Neuron (in vitro differentiated cells): Measurements from ENCODE around the gene SYMPK.
A peak's percentile ranks its signal among the peaks of the same experiment; 100 is the strongest.

ENCODE experiments used
- H2AFZ ChIP-seq: one replicate; pipeline ENCODE4 v1.6.1; 2013; ENCODE audit warnings: low read depth, mild to moderate bottlenecking, inconsistent platforms, low read length, moderate library complexity
- H3K27me3 ChIP-seq: one replicate; pipeline ENCODE4 v1.6.1; 2013; ENCODE audit warnings: low read length; ENCODE audit not compliant: insufficient read depth
- H3K36me3 ChIP-seq: one replicate; pipeline ENCODE4 v1.6.1; 2013; ENCODE audit warnings: low read length; ENCODE audit not compliant: insufficient read depth
- H3K4me1 ChIP-seq: one replicate; pipeline ENCODE4 v1.6.1; 2013; ENCODE audit warnings: low read length; ENCODE audit not compliant: insufficient read depth
- H3K4me3 ChIP-seq: 2 replicates; pipeline ENCODE4 v1.5.1; 2013; ENCODE audit warnings: mild to moderate bottlenecking, low read length, moderate library complexity
- H3K9me3 ChIP-seq: one replicate; pipeline ENCODE4 v1.6.1; 2013; ENCODE audit warnings: low read length

Gene SYMPK

DNA sequence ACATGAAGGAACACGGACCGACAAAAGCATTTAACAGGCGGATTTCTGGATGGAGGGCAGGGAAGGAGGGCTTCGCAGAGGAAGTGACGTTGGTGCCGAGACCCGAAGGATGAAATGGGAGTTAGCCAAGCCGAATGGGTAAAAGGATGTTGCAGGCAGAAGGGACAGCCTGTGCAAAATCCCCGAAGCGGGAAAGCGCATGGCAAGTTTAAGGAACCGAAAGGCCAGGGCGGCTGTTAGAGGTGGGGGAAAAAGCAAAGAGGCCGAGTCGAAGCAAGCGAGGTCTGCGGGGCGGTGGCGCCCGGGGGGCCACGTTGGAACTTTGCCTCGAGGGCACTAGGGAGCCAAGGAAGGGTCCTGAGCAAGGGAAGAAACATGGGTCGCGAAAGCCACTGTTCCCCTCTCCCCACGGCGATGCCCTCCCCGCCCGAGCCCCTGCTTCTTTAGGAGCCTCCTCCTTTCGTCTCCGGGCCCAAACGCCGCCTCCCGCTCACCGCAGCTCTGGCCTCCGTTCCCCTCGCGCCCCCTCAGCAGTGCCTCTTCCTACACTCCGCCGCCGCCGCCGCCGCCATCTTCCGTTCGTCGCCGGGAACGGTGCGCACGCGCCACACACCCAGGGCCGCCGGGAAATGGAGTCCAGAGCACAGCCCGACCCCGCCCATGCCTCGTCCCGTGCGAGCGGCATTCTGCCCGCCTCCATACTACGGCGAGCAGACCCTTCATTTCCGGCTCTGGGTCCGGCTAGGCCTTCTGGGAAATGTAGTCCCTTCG lies at the start of gene SYMPK:
Gene SYMPK, minus strand, starts transcription at position 584 of the 771 bp plus-strand sequence. CDS start 8,652 bp downstream, outside the sequence.
- H3K4me3 ChIP-seq, result peak within 1 kb of the TSS; percentile 69
- H3K4me1 ChIP-seq, result peaks cover 5% of the 10 kb centered on the region
- peak within 1 kb of the TSS; percentile 58 for H2AFZ ChIP-seq
- H3K36me3 ChIP-seq, result peaks cover 20% of the 10 kb centered on the region
- H3K27me3 ChIP-seq, result peaks cover 27% of the 10 kb centered on the region
- H3K9me3 ChIP-seq, result no peaks in the 10 kb centered on the region

DNA sequence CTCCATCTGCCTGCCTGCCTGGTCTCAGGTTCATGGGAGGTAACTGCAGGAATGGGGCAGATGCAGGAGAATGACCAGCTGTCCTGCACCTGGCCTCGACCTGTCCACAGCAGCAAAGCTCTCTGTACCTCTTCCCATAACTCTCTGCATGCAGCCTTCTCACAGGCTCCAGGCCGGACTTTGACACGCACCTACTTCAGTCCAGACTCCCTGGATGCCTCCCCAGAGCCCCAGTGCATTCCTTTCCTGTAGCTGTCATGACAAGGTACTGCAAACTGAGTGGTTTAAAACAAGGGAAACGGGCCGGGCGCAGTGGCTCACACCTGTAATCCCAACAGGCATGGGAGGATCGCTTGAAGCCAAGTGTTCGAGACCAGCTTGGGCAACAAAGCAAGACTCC lies 48.3 kb upstream of the SYMPK start:
- Histone ChIP-seq H3K4me1 (no peaks in the 10 kb centered on the region), H3K36me3 (no peaks in the 10 kb centered on the region), H3K27me3 (no peaks in the 10 kb centered on the region), H2AFZ (no peak overlapping the region), H3K4me3 (no peak overlapping the region), H3K9me3 (no peaks in the 10 kb centered on the region)

DNA sequence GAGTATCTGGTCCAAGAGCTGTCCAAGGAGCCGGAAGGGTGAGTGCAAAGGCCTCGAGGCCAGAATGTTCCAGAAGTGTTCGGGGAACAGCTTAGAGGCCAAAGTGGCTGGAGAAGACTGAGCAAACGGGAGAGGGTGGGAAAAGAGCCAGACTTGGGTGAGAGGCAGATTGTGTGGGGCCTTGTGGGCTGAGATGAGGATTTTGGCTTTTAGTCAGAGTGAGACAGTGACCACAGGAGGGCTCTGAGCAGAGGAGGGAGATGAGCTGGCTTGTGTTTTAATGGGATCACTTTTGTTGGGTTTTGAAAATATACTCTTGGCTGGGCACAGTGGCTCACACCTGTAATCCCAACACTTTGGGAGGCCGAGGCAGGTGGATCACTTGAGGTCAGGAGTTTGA lies 46.0 kb upstream of the SYMPK start:
- H3K4me1 ChIP-seq, result no peaks in the 10 kb centered on the region
- H3K4me3 ChIP-seq, result no peak overlapping the region
- H3K27me3 ChIP-seq, result no peaks in the 10 kb centered on the region
- no peak overlapping the region for H2AFZ ChIP-seq
- H3K9me3 ChIP-seq, result no peaks in the 10 kb centered on the region
- no peaks in the 10 kb centered on the region for H3K36me3 ChIP-seq

GRCh38 chr19:45906221-45906620 lies 43.3 kb upstream of the SYMPK start:
- no peak overlapping the region for H3K4me3 ChIP-seq
- H3K27me3 ChIP-seq, result no peaks in the 10 kb centered on the region
- peaks cover 7% of the 10 kb centered on the region for H3K4me1 ChIP-seq
- H2AFZ ChIP-seq, result no peak overlapping the region
- H3K9me3 ChIP-seq, result no peaks in the 10 kb centered on the region
- no peaks in the 10 kb centered on the region for H3K36me3 ChIP-seq

DNA sequence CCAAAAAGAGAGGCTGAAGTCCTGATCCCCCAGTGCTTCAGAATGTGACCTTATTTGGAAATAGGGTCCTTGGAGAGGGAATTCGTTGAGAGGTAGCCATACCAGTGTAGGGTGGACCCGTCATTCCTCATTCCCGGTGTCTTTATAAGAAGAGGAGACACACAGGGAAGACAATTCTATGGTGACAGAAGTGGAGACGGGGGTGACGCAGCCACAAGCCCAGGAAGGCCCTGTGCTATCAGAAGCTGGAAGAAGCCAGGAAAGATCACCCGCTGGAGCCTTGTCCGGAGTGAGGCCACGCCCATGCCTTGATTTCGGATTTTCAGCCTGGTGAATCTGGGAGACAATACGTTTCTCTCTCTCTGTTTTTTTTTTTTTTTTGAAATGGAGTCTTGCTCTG lies 42.1 kb upstream of the SYMPK start:
- Histone ChIP-seq H3K4me1 (peaks cover 12% of the 10 kb centered on the region), H3K36me3 (peaks cover 3% of the 10 kb centered on the region), H3K4me3 (no peak overlapping the region), H3K27me3 (no peaks in the 10 kb centered on the region), H3K9me3 (no peaks in the 10 kb centered on the region), H2AFZ (no peak overlapping the region)

DNA sequence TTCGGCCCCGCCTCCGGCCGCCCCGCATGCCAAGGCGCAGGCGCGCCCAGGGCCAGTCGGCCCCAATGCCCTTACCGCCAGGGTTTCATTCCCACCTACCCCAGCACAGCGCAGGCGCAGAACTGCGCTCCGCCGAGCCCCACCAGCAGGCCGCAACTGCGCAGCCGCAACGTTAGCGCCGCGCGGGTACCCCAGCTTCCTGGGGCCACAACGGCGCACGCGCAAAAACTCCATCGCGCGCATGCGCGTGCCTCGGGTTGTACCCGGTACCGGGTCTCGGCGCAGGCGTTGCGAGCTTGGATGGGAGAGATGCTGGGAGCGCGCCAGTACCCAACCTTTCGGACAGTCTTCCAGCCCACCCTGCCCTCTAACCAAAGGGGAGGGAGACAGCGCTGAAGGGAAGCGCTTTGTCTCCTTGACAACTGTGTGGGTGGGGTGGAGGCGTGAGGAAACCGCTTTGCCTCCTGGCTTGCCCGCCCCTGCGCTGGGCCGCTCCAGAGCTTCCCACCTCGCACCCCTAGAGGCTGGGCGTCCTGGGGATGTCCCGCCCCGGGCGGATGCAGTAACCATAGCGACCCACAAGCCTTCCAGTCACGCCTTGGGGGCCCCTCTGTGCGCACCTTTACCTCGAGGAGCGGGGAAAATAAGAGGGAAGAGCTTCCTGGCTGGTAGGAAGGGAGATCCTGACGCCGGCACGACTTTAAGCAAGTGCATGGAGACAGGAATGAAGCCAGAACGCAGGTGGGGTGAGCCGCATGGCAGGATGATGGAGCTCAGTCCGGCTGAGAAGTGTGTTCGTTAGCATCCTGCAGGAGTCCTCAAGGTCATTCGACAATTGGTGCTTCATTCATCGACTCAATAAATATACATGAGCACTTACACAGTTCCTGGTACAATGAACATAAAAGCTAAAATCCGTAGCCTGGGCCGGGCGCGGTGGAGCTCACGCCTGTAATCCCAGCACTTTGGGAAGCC lies 40.0 kb upstream of the SYMPK start:
- peaks cover 11% of the 10 kb centered on the region for H3K36me3 ChIP-seq
- no peaks in the 10 kb centered on the region for H3K27me3 ChIP-seq
- no peaks in the 10 kb centered on the region for H3K9me3 ChIP-seq
- peaks cover 12% of the 10 kb centered on the region for H3K4me1 ChIP-seq
- peak overlapping the region; percentile 30 for H2AFZ ChIP-seq
- peak overlapping the region; percentile 90 for H3K4me3 ChIP-seq

DNA sequence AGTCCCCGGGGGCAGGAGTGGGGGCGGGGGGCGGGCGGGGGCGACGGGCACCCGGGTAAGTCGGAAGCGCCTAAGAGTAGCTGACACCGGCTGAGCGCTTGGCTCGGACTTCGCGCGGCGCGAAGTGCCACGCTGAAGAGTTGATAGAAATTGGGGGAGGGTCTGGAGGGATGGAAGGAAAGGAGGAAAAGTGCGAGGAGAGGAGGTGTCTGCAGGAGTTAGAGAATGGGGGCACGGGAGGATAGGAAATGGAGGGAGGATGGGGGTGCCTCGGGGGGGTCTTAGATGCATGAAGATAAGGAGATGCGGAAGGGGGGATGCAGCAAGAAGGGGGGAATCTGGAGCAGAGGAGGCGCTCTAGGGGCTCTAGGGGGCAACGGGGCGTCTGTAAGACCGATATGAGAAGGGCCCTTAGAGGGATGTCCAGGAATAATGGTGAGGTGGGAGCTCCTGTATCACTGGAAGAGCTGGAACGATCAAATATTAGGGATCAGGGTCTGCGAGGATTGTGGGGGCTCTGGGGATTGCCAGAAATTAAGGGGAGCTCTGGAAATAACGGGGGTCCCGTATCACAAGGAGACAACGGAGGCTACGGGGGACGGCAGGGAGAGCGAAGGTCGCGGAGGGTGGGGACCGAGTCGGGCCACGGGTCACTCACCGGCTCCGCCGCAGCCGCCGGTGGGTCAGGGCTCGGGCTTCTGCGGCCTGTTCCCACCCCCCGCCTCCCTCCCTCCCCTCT lies 39.1 kb upstream of the SYMPK start, which contains the start of gene MYPOP:
Gene MYPOP, minus strand, starts transcription at position 702 of the 739 bp plus-strand sequence. CDS start 840 bp downstream, outside the sequence.
- H3K9me3 ChIP-seq, result no peaks in the 10 kb centered on the region
- H3K4me3 ChIP-seq, result peak within 1 kb of the TSS; percentile 90
- peak within 1 kb of the TSS; percentile 57 for H2AFZ ChIP-seq
- H3K27me3 ChIP-seq, result no peaks in the 10 kb centered on the region
- peaks cover 16% of the 10 kb centered on the region for H3K36me3 ChIP-seq
- peaks cover 12% of the 10 kb centered on the region for H3K4me1 ChIP-seq

GRCh38 chr19:45901432-45901911 lies 38.5 kb upstream of the SYMPK start:
- H3K27me3 ChIP-seq, result no peaks in the 10 kb centered on the region
- peak overlapping the region; percentile 90 for H3K4me3 ChIP-seq
- H2AFZ ChIP-seq, result no peak overlapping the region
- H3K9me3 ChIP-seq, result no peaks in the 10 kb centered on the region
- peaks cover 16% of the 10 kb centered on the region for H3K36me3 ChIP-seq
- peaks cover 12% of the 10 kb centered on the region for H3K4me1 ChIP-seq

- Histone ChIP-seq H3K27me3 (no peaks in the 10 kb centered on the region), H3K9me3 (no peaks in the 10 kb centered on the region), H3K36me3 (peaks cover 20% of the 10 kb centered on the region), H2AFZ (no peak overlapping the region), H3K4me3 (no peak overlapping the region), H3K4me1 (peaks cover 12% of the 10 kb centered on the region)
These were observed 37.9 kb upstream of the SYMPK start for GRCh38 chr19:45900738-45901431.

DNA sequence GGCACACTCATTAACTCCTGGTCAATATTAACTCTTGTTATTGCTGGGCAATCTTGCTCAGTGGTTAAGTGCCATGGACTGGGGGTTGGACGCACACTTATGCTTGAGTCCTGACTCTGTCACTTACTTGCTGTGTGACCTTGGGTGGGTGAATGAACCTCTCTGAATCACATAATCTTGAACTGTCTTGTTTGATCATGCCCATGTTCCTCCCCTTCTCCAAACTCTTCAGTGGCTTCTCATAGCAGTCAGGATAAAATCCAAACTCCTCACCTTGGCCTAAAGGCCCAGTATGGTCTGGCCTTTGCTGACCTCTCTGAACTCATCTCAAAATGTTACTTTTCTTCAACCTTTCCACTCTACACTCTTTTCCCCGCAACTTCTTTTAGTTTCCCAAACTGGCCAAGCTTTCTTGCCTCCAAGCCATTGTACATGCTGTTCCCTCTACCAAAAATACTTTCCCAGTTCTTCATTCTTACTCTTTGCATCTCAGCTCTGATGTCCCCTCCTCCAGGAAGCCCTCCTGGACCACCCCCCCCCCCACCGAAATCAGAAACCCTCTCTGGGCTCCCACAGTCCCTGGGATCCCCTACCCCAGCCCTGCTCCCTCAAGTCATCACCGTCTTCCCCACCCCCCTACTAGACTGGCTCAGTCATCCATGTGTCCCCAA lies 37.1 kb upstream of the SYMPK start:
- H3K4me3 ChIP-seq, result no peak overlapping the region

GRCh38 chr19:45899253-45899652 lies 36.3 kb upstream of the SYMPK start:
- Histone ChIP-seq H3K4me3 (no peak overlapping the region), H3K36me3 (peaks cover 30% of the 10 kb centered on the region), H3K4me1 (peaks cover 12% of the 10 kb centered on the region), H3K27me3 (no peaks in the 10 kb centered on the region), H2AFZ (no peak overlapping the region), H3K9me3 (no peaks in the 10 kb centered on the region)

More for the DNA sequence above, 37.1 kb upstream of the SYMPK start:
- Histone ChIP-seq H3K4me1 (peaks cover 12% of the 10 kb centered on the region), H2AFZ (no peak overlapping the region), H3K27me3 (no peaks in the 10 kb centered on the region), H3K9me3 (no peaks in the 10 kb centered on the region), H3K36me3 (peaks cover 28% of the 10 kb centered on the region)
